G401 (cell line): ENCODE results near the gene RIN3. TPM values are rescaled to one million over a fixed set of nuclear protein-coding genes. Genes with fewer than 3 reads are reported as not detected.

Source experiments
- DNase-seq: peaks from one replicate; pipeline ENCODE4 v3.0.0-alpha.2; 2015; ENCODE audit warnings: low spot score
- in situ Hi-C: cut with HindIII; loops from 2 replicates; pipeline ENCODE4 v1.10.0; 2016; ENCODE audit warnings: low sequenced_read_pairs, mixed read lengths
- total RNA-seq: library from RNA; depleted of rRNA; stranded (reverse); fragments of >200 nt; shearing (Covaris generic); gene quantifications from 2 replicates; pipeline ENCODE4 v1.2.3, GENCODE V29; 2014

The RIN3 gene
- total RNA-seq, 1 experiment from 2014 or later: 0.85 TPM

DNA sequence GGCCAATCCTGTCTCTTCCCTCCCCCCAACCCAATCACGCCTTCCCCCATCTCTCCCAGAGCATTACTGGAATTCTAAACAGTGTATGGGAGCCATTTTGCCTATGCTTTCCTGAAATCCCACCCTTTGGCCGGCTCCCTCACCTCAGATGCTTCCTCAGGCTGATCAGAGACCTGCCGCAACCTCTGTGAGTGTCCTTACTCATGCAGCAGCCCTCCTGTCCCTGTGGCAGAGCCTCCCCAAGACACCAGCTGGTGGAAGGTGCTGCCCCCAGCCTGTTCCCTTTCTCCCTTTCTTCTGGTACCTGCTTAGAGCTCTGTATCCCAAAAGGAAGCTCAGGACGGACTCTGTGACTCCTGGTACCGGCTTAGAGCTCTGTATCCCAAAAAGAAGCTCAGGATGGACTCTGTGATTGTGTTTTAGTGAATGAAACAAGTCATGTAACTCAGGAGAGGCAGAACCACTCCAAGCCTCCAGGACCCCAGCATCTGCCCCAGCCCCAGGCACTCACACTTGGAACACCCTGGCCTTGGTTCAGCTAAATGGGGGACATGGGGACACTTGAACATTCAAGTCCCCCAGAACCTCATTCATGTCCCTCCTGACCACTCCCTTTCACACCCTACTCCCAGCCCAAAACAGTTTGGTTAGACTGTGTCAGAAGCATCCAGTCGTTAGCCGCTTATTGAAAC lies 29.3 kb upstream of the RIN3 start:
- no peak for DNase-seq
- in situ Hi-C loops: no loop called here

DNA sequence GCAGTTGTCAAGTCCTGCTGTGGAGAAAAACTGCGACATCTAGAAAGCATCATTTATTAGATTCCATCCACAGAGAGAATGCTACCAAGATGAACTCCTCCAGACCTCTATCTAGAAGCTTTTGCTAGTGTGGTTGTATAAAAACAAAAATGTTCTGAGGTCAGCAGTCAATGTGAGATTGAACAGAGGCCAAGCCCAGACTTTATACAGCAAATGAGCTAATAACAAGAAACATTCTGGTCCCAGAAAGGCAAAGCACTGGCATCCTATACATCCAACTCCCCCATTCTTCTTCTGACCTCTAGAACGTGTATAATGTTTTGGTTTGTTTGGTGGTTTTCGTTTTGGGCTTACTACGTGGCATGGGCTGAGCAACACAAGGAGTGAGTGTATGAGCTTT lies 26.7 kb upstream of the RIN3 start:
- in situ Hi-C loops: no loop called here

GRCh38 chr14:92487513-92488133 lies 26.0 kb upstream of the RIN3 start:
- DNase-seq: no peak
- in situ Hi-C loops: no loop called here

More for the DNA sequence above, 26.7 kb upstream of the RIN3 start:
- no peak for DNase-seq

- in situ Hi-C loops: no loop called here
- peak; percentile 17 for DNase-seq
These were observed 24.0 kb upstream of the RIN3 start for GRCh38 chr14:92489394-92490238.

DNA sequence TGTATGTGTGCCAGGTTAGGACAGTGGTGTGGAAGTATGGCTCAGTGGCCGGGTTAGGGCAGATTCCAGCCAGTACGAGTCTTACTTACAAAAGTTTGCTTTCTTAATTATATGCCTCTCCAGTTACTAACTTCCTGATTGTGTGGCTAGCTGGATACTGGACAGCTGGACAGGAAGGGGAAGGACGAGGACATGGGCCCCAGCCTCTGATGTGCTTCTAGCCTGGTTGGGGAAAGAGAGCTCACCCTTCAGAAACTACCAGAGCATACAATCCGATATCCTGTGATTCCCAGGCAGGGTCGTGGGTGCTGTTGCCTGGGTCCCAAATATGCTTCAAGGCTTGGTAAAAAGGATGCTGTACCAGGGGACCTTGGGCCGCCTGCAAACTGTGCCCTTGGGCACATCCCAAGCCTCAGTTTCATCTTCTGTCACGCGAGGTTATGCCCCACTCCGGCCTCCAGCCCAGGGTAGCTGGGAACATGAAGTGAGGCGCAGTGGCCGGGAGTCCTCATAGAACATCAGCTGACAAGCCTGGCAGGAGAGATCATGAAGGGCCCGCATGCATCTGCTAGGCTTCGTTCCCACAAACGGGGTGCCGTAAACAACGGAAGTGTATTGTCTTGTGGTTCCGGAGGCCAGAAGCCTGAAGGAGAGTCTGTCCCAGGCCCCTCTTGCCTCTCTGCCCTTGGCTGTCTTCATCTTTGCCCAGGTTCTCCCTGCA lies 23.2 kb upstream of the RIN3 start:
- in situ Hi-C loops: no loop called here
- DNase-seq: no peak

GRCh38 chr14:92491782-92492181 lies 21.8 kb upstream of the RIN3 start:
- DNase-seq: no peak
- in situ Hi-C loops: no loop called here

GRCh38 chr14:92492258-92492657 lies 21.3 kb upstream of the RIN3 start:
- no peak for DNase-seq
- in situ Hi-C loops: no loop called here

GRCh38 chr14:92493024-92493423 lies 20.6 kb upstream of the RIN3 start:
- in situ Hi-C loops: no loop called here
- DNase-seq: no peak

GRCh38 chr14:92493492-92493891 lies 20.1 kb upstream of the RIN3 start:
- in situ Hi-C loops: no loop called here
- no peak for DNase-seq

GRCh38 chr14:92494512-92494911 lies 19.1 kb upstream of the RIN3 start:
- in situ Hi-C loops: no loop called here
- no peak for DNase-seq

- DNase-seq: no peak
- in situ Hi-C loops: no loop called here
These were observed 18.6 kb upstream of the RIN3 start for GRCh38 chr14:92495027-92495426.

GRCh38 chr14:92496191-92496857 lies 17.3 kb upstream of the RIN3 start:
- in situ Hi-C loops: no loop called here
- DNase-seq: peak; percentile 55

DNA sequence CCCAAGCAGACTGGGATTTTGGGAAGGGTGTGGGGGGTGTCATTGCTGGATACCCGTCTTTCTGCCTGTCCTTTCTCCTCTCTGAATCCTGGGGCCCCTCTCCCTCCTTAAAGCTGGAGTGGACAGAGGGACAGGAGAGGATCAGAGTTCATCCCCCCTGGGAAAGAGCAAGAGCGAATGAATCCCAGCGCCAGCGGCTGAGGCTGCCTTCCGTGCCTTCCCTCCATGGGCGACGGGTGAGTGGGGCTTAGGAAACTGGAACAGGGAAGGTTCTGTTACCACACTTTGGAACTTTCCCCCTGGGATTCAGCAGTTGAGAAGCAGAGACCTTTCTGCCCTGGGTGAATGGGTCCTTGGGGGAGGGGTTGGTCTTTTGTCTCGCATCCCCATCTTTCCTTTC lies 16.2 kb upstream of the RIN3 start:
- DNase-seq: no peak
- in situ Hi-C loops: no loop called here

- no peak for DNase-seq
- in situ Hi-C loops: no loop called here
These were observed 14.3 kb upstream of the RIN3 start for GRCh38 chr14:92499234-92499633.

DNA sequence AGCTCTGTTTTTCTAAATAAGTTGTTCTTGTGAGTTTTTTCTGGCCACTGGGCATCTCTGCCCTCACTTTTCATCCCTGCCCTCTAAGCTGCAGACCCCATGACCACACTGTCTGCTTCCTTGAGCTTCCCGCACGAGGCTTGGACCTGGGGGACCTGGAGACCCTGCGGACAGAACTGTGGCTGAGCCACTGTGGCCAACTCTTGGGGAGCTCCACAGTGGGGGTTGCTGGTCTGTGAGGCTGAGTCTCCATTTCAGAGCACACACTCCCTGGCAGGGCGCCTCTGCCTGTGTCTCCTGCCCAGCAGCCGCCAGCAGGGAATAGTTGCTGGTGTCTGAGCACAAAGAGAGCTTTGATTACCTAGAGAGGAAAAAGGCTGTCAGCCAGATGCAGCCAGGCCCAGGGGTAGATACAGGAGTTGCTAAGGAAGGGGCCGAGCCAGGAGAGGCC lies 13.1 kb upstream of the RIN3 start:
- in situ Hi-C loops: no loop called here

DNA sequence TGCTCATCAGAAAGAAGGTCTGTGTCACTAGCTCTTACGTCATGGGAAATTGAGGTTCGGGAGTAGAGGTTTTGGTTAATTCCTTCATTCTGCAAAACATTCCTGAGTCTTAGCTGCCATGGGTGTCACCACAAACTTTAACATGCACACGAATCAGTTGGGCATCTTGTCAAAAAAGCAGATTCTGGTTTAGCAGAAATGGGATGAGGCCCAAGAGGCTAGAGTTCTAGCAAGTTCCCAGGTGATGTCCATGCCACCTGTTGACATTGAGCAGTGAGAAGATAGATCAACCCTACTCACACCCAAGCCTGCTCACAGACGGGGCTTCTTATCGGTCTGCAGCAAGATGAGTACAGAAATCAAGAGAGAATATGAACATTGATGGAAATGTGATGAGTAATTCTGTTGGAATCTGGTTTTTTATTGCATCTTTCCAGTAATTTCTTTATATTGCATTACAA lies 11.7 kb upstream of the RIN3 start:
- in situ Hi-C loops: no loop called here
- no peak for DNase-seq

More for the DNA sequence above, 13.1 kb upstream of the RIN3 start:
- DNase-seq: peak; percentile 23

DNA sequence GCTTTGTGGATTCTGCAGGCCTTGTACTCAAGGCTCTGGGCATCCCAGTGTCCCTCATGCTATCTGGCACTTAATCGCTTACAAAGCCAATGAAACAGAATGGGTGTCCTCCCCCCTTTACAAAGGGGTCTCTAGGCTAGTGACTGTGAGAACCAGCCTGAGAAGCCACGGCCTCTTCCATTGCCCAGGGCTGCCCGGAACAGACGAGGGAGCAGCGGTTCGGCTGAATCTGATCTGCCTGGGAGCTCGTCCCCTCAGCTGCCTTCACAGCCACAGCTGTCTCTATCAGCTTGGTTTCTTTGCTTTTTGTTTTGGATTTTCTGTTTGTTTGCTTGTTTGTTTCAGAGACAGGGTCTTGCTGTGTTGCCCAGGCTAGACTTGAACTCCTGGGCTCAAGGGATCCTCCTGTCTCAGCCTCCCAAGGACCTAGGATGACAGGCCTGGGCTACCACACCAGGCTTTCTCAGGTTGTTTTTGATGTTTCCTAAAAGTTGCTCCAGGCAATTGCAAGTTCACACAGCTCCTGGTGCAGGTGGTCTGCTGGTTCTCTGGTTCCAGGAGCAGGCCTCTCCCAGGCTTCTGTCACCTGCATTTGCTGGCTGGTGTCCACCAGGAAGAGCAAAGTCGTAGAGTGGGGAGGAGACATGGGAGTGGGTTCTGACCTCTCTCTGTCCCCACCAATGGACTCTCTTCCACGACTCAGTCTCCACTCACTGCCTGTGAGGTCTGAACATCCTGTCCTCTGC lies 10.9 kb upstream of the RIN3 start:
- in situ Hi-C loops: no loop called here
- no peak for DNase-seq

DNA sequence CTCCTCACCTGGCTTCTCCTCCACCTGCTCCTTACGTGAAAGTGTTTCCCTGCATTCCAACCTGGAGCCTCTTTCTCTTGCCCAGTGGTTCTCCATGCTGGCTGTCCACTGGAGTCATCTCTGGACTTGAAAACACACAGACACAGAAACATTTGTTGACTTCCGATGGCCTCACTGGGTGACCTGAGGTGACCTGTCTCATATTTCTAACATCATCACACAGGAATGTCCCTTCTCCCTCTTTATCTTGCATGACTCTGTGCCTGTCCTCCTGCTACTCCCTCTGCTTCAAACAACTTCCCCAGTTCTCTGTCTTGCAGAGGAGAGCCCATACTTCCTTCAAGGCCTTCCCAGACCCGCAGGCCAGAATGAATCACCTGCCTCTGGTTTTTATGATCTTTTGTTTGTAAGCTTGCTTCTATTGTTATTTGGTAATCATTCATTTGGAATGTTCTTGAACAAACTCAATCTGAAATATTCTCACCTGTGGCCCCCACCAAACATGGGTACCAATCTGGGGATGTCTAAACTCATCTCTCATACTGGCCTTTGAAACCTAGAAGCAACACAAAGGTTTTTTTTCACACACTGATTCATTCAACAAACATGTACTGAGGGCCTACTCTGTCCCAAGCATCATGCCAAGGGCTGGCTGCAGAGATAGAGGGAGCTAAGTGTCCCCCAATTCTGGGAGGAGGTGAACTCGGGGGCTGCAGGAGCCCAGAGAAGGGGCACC lies 9.7 kb upstream of the RIN3 start:
- in situ Hi-C loops: no loop called here
- no peak for DNase-seq
